Neural cell (in vitro differentiated cells): ENCODE measurements around the gene DNMBP.

ENCODE experiments used
- POLR2AphosphoS5 ChIP-seq: IDR thresholded peaks from 2 replicates; pipeline ENCODE4 v1.6.1; 2012
- TF ChIP-seq, protein P1 (sequence below): fragments of 450-650 bp; IDR thresholded peaks from 2 replicates; pipeline ENCODE4 v1.5.1; 2014; ENCODE audit warnings: antibody characterized with exemption, mild to moderate bottlenecking, moderate library complexity; ENCODE audit not compliant: poor library complexity, severe bottlenecking
- TF ChIP-seq, protein P2 (sequence below): IDR thresholded peaks from 2 replicates; pipeline ENCODE4 v1.6.1; 2012; ENCODE audit warnings: borderline replicate concordance

DNA sequence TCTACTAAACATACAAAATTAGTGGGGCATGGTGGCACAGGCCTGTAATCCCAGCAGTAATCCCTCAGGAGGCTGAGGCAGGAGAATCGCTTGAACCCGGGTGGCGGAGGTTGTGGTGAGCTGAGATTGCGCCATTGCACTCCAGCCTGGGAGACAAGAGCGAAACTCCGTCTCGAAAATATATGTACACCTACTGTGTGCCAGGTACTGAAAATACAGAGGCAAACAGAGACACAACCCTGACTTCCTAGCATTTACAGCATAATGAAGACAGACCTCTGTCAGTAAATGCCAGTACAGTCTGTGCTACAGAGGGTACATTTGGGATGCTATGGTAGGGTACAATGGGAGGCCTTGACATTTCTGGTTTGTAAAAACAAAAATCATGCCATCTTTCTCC lies 160.7 kb downstream of the DNMBP start:
- TF ChIP-seq, protein P1, sequence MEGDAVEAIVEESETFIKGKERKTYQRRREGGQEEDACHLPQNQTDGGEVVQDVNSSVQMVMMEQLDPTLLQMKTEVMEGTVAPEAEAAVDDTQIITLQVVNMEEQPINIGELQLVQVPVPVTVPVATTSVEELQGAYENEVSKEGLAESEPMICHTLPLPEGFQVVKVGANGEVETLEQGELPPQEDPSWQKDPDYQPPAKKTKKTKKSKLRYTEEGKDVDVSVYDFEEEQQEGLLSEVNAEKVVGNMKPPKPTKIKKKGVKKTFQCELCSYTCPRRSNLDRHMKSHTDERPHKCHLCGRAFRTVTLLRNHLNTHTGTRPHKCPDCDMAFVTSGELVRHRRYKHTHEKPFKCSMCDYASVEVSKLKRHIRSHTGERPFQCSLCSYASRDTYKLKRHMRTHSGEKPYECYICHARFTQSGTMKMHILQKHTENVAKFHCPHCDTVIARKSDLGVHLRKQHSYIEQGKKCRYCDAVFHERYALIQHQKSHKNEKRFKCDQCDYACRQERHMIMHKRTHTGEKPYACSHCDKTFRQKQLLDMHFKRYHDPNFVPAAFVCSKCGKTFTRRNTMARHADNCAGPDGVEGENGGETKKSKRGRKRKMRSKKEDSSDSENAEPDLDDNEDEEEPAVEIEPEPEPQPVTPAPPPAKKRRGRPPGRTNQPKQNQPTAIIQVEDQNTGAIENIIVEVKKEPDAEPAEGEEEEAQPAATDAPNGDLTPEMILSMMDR: no peak
- TF ChIP-seq, protein P2, sequence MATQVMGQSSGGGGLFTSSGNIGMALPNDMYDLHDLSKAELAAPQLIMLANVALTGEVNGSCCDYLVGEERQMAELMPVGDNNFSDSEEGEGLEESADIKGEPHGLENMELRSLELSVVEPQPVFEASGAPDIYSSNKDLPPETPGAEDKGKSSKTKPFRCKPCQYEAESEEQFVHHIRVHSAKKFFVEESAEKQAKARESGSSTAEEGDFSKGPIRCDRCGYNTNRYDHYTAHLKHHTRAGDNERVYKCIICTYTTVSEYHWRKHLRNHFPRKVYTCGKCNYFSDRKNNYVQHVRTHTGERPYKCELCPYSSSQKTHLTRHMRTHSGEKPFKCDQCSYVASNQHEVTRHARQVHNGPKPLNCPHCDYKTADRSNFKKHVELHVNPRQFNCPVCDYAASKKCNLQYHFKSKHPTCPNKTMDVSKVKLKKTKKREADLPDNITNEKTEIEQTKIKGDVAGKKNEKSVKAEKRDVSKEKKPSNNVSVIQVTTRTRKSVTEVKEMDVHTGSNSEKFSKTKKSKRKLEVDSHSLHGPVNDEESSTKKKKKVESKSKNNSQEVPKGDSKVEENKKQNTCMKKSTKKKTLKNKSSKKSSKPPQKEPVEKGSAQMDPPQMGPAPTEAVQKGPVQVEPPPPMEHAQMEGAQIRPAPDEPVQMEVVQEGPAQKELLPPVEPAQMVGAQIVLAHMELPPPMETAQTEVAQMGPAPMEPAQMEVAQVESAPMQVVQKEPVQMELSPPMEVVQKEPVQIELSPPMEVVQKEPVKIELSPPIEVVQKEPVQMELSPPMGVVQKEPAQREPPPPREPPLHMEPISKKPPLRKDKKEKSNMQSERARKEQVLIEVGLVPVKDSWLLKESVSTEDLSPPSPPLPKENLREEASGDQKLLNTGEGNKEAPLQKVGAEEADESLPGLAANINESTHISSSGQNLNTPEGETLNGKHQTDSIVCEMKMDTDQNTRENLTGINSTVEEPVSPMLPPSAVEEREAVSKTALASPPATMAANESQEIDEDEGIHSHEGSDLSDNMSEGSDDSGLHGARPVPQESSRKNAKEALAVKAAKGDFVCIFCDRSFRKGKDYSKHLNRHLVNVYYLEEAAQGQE: no peak
- no peak for TF ChIP-seq POLR2AphosphoS5
